Body of pancreas (tissue), 4 donors: ENCODE measurements around the gene PKP1.

Experiments used
- POLR2A ChIP-seq, 3 donors: fragments of 450-650 bp; IDR thresholded peaks; one replicate each; pipeline ENCODE4 v1.6.1; 2016; ENCODE audit warnings: antibody characterized with exemption in 3 of 3, mild to moderate bottlenecking in 2 of 3
- TF ChIP-seq, protein P1 (sequence below), 7 experiments: fragments of 450-650 bp in 4 of 7; fragments of 200-600 bp in 3 of 7; sonication (generic) in 3 of 7; IDR thresholded peaks; one replicate each; pipeline ENCODE4 v1.5.1; 2016 to 2019; ENCODE audit warnings: antibody characterized with exemption in 7 of 7

DNA sequence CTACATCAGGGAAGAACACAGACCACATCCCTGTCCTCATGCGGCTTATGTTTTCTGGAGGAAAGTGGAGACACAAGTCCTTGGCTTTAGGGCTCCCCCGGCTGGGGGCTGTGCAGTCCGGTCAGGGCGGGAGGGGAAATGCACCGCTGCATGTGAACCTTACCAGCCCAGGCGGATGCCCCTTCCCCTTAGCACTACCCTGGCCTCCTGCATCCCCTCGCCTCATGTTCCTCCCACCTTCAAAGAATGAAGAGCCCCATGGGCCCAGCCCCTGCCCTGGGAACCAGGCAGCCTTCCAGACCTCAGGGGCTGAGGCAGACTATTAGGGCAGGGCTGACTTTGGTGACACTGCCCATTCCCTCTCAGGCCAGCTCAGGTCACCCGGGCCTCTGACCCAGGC is 48.7 kb downstream of the PKP1 start:
- TF ChIP-seq, protein P1, sequence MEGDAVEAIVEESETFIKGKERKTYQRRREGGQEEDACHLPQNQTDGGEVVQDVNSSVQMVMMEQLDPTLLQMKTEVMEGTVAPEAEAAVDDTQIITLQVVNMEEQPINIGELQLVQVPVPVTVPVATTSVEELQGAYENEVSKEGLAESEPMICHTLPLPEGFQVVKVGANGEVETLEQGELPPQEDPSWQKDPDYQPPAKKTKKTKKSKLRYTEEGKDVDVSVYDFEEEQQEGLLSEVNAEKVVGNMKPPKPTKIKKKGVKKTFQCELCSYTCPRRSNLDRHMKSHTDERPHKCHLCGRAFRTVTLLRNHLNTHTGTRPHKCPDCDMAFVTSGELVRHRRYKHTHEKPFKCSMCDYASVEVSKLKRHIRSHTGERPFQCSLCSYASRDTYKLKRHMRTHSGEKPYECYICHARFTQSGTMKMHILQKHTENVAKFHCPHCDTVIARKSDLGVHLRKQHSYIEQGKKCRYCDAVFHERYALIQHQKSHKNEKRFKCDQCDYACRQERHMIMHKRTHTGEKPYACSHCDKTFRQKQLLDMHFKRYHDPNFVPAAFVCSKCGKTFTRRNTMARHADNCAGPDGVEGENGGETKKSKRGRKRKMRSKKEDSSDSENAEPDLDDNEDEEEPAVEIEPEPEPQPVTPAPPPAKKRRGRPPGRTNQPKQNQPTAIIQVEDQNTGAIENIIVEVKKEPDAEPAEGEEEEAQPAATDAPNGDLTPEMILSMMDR (IDR thresholded peaks at IDR 0.05), result no peak
- no peak for TF ChIP-seq POLR2A (IDR thresholded peaks at IDR 0.05)
